Cardiac muscle cell (in vitro differentiated cells and primary cell): ENCODE measurements around the gene SPIRE1. TPM values are rescaled to one million over a fixed set of nuclear protein-coding genes. Genes with fewer than 3 reads are reported as not detected.
"Not testable (repeated sequence)": the region's sequence is repeated elsewhere in the genome, so short reads cannot be mapped to it uniquely, and the experiment has no call there.

Source experiments
- DNase-seq, 2 donors: peaks; one replicate each; pipeline versions ENCODE4 v3.0.0 to v3.0.0-alpha.2; 2010 to 2017; ENCODE audit warnings: low read depth in 1 of 2, low spot score in 1 of 2
- H3K27ac ChIP-seq: fragments of 200-600 bp; sonication (generic); 2 replicates; pipeline ENCODE4 v1.5.1; 2016
- H3K27me3 ChIP-seq: fragments of 200-600 bp; sonication (generic); 2 replicates; pipeline ENCODE4 v1.6.0; 2016; ENCODE audit warnings: control low read depth
- H3K36me3 ChIP-seq: fragments of 200-600 bp; sonication (generic); 2 replicates; pipeline ENCODE4 v1.5.1; 2016; ENCODE audit warnings: control low read depth
- H3K4me1 ChIP-seq: fragments of 200-600 bp; sonication (generic); 2 replicates; pipeline ENCODE4 v1.8.1; 2017; ENCODE audit warnings: low read depth, mild to moderate bottlenecking, mixed run types
- H3K4me3 ChIP-seq: fragments of 200-600 bp; sonication (generic); 2 replicates; pipeline ENCODE4 v1.5.1; 2016; ENCODE audit warnings: mild to moderate bottlenecking
- H3K9me3 ChIP-seq: fragments of 200-600 bp; sonication (generic); 2 replicates; pipeline ENCODE4 v1.5.1; 2017; ENCODE audit warnings: low read depth, mild to moderate bottlenecking, control low read depth
- polyA plus RNA-seq: library from polyadenylated mRNA; unstranded; fragments of >200 nt; fragmentation: Nextera tagmentation; extraction: Ambion mirVana; gene quantifications from 2 replicates; pipeline ENCODE4 v1.2.1, GENCODE V29; 2016
- total RNA-seq: library from RNA; depleted of rRNA; stranded (reverse); fragments of >200 nt; gene quantifications from 2 replicates; pipeline ENCODE4 v1.2.3, GENCODE V29; 2016
- TF ChIP-seq, protein P1 (sequence below): IDR thresholded peaks from 2 replicates; pipeline ENCODE4 v1.5.1; 2012; ENCODE audit warnings: low read depth, mild to moderate bottlenecking, low read length

The SPIRE1 gene
- total and polyA plus RNA-seq, 2 experiments from 2014 or later: 17.8 to 19.6 TPM

DNA sequence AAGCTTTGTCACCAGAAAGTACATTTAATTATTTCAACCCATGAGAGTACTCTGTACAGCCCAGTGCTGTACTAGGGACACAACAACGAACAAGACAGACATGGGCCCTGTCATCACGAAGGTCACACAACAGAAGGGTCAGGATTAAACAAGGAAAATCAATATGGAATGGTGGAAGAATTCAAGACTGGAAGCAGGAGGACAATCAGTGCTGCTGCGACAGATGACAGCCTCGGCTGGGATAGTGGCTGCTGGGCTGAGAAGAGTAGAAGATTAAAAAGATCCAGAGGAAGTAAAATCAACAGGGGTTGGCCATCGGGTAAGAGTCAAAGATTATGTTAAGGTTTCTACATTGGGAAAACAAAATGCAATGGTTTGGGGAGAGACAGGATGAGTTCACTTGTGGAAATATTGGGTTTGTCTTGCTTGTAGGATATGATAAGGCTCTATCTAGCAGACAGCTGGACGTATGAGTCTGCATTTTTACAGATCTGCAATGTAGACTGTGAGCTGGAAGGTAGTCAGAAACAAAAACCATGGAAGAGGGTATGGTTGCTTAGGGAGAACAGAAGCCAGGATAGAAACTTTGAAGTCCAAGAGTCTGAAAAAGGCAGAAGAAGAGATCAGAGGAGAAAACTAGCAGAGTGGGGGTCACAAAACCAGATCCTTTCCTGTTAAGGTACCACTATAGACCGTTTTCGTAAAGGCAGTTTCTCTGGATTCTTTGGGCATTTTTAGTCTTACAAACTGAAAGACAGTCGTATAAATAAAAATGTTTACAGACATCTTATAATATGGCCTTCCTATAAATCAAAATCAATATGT lies 166.1 kb downstream of the SPIRE1 start:
- H3K4me1 ChIP-seq: no peaks in the 10 kb centered on the region
- no peak overlapping the region for H3K4me3 ChIP-seq
- no peak for DNase-seq
- H3K36me3 ChIP-seq: peaks cover 19% of the 10 kb centered on the region
- H3K9me3 ChIP-seq: no peaks in the 10 kb centered on the region
- H3K27me3 ChIP-seq: no peaks in the 10 kb centered on the region
- TF ChIP-seq, protein P1, sequence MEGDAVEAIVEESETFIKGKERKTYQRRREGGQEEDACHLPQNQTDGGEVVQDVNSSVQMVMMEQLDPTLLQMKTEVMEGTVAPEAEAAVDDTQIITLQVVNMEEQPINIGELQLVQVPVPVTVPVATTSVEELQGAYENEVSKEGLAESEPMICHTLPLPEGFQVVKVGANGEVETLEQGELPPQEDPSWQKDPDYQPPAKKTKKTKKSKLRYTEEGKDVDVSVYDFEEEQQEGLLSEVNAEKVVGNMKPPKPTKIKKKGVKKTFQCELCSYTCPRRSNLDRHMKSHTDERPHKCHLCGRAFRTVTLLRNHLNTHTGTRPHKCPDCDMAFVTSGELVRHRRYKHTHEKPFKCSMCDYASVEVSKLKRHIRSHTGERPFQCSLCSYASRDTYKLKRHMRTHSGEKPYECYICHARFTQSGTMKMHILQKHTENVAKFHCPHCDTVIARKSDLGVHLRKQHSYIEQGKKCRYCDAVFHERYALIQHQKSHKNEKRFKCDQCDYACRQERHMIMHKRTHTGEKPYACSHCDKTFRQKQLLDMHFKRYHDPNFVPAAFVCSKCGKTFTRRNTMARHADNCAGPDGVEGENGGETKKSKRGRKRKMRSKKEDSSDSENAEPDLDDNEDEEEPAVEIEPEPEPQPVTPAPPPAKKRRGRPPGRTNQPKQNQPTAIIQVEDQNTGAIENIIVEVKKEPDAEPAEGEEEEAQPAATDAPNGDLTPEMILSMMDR: no peak
- no peak overlapping the region for H3K27ac ChIP-seq

DNA sequence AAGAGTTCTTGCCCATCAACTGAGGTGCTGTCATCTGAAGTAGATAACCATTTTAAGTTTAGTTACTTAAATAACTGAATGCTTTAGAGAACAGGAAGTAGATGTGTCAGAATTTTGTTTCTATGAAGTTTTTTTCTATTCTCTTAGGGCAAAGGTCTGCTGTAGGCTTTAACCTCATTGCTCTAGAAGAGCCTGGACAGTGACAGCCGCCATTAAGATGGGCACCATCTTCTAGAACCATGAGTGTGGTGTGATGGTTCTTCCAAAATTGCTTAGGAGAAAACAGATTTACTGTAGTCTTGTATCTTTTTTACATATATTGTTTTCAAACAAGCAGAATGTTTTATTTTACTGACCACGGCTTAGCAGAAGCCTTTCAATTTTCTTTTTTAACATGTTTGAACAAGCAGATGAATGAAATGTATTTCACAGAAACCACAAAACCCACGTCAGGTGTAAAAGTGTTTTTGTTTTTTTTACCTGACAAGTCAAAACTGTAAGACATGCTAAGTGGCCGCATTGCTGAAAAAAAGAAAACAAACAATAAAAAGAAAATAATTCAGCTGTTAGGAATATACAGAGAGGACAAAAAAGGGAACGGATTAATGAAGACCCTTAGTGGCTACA lies 172.3 kb downstream of the SPIRE1 start:
- DNase-seq: no peak
- TF ChIP-seq, protein P1: no peak
- H3K9me3 ChIP-seq: no peaks in the 10 kb centered on the region
- H3K27ac ChIP-seq: no peak overlapping the region
- H3K4me1 ChIP-seq: no peaks in the 10 kb centered on the region
- H3K36me3 ChIP-seq: no peaks in the 10 kb centered on the region
- H3K4me3 ChIP-seq: no peak overlapping the region
- H3K27me3 ChIP-seq: no peaks in the 10 kb centered on the region

DNA sequence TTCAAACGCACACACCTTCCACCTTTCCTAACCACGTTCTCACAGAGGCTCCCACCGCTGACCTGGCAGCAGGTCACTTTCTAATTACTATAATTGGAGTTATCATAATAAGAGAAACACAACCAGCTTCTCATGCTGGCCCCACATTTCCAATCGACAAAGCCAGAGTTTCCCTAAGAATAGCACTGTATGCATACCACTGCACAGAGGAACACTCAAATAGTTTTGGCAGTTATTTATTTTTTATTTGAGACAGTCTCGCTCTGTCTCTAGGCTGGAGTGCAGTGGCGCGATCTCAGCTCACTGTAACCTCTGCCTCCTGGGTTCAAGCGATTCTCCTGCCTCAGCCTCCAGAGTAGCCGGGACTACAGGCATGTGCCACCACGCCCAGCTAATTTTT lies 176.0 kb downstream of the SPIRE1 start:
- DNase-seq, H3K27me3 ChIP-seq, H3K36me3 ChIP-seq: not testable (repeated sequence)

DNA sequence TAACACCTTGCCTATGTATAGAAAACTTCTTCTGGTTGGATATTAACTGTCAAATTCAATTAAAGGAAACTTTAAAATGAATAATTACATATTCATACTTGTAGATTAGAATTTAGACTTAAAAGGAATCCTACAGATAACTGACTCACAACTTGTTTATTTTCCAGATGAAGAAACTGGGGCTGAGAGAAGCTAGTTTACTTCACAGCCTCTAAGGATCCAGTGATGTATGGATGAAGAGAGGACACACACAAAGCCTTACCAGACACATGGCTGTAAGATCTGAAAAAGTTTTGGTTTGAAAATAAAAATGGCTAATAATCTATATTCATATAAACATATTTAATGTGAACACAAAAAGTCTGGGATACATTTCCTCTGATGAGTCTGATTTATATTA lies 177.9 kb downstream of the SPIRE1 start:
- H3K36me3 ChIP-seq: no peaks in the 10 kb centered on the region
- no peak for DNase-seq
- TF ChIP-seq, protein P1: no peak
- no peaks in the 10 kb centered on the region for H3K9me3 ChIP-seq
- peaks cover 16% of the 10 kb centered on the region for H3K4me1 ChIP-seq
- H3K27ac ChIP-seq: no peak overlapping the region
- no peaks in the 10 kb centered on the region for H3K27me3 ChIP-seq
- H3K4me3 ChIP-seq: no peak overlapping the region

More for the DNA sequence above, 176.0 kb downstream of the SPIRE1 start:
- not testable (repeated sequence) for H3K9me3 ChIP-seq, H3K27ac ChIP-seq, H3K4me3 ChIP-seq
- peaks cover 12% of the 10 kb centered on the region for H3K4me1 ChIP-seq

DNA sequence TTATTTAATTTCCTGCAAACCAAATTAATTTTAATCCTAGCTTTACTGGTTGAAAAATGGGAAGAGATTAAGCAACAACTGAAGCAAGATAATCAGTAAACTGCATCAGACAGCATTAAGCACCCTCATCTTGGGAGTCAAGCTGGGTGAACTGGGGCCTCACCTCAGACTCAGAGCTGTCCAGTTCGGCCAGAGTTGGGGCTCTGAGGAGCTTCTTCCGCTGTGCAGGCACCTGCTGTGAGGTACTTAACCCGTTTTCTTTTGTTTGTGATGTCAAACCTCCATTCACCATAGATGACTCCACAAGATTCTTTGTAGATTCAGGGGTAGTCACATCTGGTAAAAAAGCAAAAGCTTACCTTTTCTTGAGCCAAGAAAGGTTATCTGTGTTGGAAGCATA lies 178.4 kb downstream of the SPIRE1 start:
- TF ChIP-seq, protein P1: no peak
- Histone ChIP-seq H3K9me3 (no peaks in the 10 kb centered on the region), H3K27ac (no peak overlapping the region), H3K4me1 (peaks cover 16% of the 10 kb centered on the region), H3K36me3 (no peaks in the 10 kb centered on the region), H3K4me3 (no peak overlapping the region), H3K27me3 (no peaks in the 10 kb centered on the region)
- DNase-seq: no peak

DNA sequence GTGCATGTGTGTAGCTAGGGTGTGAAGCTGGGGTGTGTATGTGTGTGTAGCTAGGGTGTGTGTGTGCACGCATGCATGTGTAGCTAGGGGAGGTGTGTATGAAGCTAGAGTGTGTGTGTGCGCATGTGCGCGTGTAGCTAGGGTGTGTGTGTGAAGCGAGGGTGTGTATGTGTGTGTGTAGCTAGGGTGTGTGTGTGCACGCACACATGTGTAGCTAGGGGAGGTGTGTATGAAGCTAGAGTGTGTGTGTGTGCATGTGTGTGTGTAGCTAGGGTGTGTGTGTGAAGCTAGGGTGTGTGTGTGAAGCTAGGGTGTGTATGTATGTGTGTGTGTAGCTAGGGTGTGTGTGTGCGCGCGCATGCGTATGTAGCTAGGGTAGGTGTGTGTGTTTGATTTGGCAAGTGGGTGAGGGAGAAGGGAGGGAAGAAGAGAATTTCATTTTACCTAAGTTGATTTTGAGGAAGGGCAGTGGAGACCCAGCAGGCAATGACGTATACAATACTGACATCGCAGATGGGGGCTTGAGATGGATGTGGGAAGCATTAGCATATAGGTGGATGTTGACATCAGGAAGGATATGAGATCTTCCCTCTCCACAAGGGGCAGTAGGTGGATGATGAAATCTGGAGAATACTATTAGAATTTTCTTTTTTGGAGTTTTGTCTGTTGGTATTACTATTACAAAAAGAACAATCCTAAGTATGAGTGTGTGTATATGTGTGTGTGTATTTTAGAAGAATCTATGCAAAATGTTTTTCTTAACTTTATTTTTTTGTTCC lies 179.4 kb downstream of the SPIRE1 start:
- DNase-seq: no peak
- H3K27ac ChIP-seq: no peak overlapping the region

More for the DNA sequence above, 179.4 kb downstream of the SPIRE1 start:
- peaks cover 16% of the 10 kb centered on the region for H3K4me1 ChIP-seq
- H3K4me3 ChIP-seq: no peak overlapping the region
- H3K27me3 ChIP-seq: no peaks in the 10 kb centered on the region
- no peaks in the 10 kb centered on the region for H3K9me3 ChIP-seq
- TF ChIP-seq, protein P1: no peak
- peaks cover 1% of the 10 kb centered on the region for H3K36me3 ChIP-seq
